Inferior parietal cortex (tissue), 1 donor: Measurements from ENCODE around the gene TPM4.

Experiments
- DNase-seq: peaks from one replicate; pipeline ENCODE4 v3.0.0-alpha.2; 2016; ENCODE audit errors: extremely low spot score

Gene TPM4

DNA sequence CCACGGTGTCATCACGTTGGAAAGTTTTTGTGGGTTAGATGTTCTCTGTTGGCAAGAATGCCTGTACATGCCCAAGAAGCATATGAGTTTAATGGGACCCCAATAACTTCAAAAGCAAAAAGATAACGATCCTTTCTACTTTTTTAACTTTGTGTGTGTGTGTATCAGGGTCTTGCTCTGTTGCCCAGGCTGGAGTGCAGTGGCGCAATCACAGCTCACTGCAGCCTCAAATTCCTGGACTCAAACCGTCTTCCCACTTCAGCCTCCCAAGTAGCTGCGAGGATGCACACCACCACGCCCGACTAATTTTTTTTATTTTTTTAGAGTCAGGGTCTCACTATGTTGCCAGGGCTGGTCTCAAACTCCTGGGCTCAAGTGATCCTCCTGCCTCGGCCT is 34.3 kb upstream of the TPM4 start:
- DNase-seq, result no peak

DNA sequence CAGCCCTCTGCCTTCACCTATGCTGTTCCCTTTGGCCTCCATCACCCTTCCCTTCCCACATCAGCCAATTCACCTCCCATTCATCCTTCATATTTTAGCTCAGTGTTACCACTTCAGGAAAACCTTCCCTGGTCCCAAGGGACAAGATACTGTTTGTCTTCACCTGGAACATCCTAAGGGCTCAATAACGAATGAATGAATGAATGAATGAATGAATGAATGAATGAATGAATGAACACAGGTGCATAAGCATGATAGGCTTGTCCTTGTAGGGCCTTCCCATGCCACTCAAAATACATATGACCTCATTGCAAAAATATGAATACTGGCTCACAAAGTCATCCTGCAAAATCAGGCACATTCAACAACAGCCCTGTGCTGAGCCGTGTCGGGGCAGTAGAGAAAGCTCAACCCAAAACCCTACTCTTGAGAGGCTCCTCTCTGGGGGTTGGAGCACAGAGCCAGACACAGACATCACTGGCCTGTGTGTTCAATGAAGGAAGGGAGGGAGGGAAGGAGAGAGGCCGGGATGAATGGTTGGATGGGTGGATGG is 33.7 kb upstream of the TPM4 start:
- no peak for DNase-seq

DNA sequence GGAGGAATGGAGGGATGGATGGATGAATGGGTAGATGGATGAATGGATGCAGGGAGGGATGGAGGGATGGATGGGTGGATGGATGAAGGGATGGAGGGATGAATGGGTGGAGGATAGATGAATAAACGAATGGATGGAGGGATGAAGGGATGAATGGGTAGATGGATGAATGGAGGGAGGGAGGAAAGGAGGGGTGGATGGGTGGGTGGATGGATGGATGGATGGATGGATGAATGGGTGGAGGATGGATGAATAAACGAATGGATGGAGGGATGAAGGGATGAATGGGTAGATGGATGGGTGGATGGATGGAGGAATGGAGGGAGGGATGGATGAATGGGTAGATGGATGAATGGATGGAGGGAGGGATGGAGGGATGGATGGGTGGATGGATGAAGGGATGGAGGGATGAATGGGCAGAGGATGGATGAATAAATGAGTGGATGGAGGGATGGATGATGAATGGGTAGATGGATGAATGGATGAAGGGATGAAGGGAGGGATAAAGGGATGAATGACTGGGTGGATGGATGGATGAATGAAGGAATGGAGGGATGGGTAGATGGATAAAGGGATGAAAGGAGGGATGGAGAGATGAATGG is 33.0 kb upstream of the TPM4 start:
- no peak for DNase-seq

DNA sequence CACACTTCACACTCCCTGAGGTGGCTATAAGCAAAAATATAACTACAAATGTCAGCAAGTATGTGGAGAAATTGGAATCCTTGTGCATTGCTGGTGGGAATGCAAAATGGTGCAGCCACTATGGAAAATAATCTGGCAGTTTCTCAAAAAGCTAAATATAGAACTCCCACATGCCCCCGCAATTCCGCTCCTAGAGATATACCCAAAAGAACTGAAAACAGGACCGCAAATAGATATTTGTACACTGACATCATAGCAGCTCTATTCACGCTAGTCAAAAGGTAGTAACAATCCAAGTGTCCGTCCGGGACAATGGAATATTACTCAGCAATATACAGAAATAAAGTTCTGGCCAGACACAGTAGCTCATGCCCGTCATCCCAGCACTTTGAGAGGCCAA is 31.5 kb upstream of the TPM4 start:
- DNase-seq, result no peak

DNA sequence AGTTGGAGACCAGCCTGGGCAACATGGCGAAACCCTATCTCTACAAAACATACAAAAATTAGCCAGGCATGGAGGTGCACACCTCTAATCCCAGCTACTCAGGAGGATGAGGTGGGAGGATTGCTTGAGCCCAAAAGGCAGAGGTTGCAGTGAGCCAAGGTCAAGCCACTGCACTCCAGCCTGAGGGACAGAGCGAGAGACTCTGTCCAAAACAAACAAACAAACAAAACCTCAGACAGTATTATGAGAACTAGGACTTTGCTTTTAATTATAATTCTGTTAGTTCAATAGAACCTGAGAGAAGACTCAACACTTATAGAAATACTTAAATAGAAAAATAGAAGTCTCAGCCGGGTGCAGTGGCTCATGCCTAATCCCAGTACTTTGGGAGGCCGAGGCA is 31.1 kb upstream of the TPM4 start:
- DNase-seq, result no peak

DNA sequence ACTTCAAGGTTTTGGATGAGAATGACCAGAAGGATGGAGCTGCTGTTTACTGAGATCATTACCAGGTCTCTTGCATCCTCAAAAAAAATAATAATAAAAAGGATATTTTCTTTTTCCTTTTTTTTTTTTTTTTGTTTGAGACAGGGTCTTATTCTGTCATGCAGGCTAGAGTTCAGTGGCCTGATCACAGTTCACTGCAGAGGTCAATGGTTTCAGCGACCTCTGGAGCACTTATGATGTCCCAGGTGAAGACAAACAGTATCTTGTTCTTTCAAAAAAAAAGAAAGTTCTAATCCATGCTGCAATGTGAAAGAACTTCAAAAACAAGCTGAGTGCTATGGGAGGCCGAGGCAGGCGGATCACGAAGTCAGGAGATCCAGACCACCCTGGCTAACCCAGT is 30.4 kb upstream of the TPM4 start:
- DNase-seq, result no peak

DNA sequence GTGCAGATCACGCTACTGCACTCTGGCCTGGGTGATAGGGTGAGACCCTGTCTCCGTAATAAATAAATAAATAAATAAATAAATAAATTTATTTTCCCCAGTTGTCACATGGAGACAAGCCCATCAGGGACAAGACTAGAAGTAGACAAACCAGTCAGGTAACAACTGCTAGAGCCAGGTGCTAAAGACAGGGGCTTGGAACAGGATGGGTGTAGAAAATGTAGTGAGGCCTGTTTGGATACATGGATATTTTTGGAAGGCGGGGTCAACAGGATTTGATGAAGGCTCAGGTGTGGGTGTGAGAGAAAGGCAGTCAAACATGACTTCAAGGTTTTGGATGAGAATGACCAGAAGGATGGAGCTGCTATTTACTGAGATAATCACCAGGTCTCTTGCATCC is 27.7 kb upstream of the TPM4 start:
- DNase-seq, result no peak

DNA sequence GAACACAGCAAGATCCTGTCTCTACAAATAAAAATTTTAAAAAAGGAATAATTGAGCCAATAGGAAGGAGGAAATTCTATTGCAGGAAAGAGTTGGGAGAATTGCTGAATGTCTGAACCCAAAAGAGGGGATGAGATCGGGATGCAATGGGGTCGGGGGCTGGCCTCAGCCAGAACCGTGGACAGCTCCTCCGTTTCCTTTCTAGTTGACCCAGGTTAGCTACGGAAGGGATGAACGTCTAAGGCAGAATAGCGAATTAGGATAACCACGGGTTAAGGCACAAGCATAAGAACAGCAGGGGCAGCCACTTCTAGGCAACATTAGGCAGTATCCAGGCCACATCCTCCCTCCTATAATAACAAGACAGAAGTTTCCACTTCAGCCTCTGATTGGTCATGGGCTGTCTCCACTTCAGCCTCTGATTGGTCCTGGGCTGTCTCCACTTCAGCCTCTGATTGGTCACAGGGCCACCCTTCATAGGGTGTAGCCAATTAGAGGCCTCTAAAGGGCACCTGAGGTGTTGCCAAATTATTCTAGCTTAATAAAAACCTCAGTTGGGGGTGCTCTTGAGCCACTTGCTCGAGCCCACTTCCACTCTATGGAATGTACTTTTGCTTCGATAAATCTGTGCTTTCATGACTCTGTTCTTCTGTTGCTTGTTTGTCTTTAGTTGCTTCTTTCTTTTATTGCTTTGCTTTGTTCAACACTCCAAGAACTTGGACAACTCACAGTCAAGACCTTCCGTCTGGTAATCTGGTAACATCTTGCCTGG is 24.9 kb upstream of the TPM4 start:
- DNase-seq, result no peak

DNA sequence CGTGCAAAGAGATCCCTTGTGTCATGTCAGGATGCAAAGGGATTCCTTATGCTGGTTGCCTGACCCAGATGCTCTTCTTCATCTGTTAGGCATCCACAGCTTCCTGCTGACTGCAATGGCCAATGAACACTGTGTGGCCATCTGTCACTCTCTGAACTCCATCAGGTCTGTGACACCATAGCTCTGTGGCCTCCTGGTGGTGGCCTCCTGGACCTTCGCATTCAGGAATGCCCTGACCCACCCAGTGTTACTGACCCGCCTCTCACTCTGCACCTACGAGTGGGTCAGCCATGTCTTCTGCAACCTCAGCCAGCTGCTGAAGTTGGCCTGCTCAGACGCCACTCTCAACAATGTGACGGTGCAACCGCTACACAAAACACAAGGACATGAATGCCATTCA is 23.9 kb upstream of the TPM4 start:
- no peak for DNase-seq

DNA sequence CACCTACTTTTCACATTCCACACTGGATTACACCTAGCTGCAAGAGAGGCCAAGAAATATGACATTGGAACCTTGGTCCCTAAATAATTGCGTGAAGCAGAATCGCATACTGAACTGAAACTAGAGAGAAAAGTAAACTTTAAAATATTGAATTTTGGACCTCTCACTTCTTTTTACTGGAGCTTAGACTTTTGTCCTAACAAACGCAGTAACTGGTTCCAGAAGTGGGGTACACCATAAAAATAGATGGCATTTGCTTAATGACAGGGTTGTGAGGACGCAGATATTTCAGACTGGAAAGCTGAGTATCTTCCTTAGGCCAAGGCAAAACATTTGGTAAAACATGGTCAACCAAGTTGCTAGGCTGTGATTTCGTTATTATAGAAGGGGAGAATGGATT is 19.2 kb upstream of the TPM4 start:
- no peak for DNase-seq

DNA sequence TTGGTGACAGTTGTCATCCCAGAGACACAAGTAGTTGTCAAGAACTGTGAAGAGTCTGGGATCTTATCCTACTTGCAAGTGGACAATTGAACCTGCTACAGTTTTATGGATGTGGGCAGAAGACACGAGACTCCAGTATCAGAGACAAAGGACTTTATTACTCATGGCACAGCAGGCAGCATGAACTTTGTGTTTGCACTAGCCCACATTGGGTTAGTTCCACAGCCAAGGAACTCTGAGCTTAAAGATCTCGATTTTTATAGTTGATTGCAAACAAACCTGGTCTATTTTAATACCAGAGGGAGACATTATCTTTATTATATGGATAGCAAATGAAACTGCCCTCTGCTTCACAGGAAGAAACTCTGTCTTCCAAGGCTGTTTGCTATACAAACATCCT is 16.0 kb upstream of the TPM4 start:
- no peak for DNase-seq

DNA sequence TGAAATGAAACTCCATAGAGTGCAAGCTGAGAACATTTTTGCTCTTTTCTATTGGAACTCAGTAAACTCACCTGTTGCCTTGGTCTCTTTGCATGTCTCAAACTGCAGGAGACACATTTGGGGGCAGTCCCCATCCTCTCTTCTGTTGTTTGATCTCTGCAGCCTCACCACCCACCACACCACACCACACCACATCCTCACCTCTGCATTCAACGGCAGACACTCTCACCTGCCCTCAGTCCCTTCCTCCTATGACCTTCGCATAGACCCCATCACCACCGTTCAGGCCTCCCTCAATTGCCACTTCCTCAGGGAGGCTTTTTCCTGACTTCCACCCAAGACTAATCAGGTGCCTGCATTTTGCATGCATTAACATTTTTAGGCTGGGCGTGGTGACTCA is 14.4 kb upstream of the TPM4 start:
- DNase-seq, result no peak

DNA sequence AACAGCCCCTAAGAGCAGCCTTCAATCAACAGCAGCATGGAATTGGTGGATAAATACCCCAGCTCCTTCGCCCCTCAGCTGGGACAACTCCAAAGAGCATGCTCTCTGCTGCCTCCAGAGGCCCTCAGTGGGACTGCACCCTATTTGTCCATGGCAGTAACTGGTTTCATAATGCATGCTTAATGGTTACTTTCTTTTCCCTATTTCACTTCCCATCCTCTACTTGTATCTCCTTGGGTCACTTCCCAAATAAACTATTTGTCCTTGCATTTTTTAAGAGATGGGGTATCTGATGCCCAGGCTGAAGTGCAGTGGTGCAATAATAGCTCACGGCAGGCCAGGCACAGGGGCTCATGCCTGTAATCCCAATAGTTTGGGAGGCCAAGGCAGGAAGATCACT is 13.5 kb upstream of the TPM4 start:
- DNase-seq, result no peak

DNA sequence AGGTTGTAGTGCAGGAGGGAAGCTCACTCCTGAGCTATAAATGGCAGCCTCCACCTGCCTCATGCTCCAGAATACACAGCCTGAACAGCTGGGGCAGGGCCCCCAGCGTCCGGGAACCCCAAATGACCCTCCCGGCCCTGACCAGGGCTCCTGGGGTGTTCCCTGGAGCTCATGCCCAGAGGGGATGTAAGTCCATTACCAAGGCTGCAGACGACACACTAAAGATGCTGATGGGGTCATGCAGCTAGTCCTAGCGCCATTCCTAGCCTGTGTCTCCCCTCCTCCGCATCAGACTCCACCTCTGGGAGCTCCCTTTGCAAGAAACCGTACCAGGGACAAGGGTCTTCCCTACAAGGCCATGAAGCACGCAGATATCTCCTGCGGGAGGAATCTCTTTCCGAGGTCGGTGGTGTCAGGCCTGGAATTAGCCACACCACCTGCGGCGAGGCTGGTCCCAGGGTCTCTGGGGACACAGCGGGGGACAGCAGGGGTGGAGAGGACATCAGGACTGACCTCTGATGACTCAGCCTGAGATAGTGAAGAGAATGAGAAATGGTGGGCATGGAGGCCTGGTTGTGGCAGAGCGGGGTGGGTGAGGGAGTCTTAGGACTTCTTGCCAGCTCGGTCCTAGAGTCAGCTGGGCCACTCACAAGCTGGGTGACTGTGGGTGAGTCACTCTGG is 11.9 kb upstream of the TPM4 start:
- DNase-seq, result no peak

DNA sequence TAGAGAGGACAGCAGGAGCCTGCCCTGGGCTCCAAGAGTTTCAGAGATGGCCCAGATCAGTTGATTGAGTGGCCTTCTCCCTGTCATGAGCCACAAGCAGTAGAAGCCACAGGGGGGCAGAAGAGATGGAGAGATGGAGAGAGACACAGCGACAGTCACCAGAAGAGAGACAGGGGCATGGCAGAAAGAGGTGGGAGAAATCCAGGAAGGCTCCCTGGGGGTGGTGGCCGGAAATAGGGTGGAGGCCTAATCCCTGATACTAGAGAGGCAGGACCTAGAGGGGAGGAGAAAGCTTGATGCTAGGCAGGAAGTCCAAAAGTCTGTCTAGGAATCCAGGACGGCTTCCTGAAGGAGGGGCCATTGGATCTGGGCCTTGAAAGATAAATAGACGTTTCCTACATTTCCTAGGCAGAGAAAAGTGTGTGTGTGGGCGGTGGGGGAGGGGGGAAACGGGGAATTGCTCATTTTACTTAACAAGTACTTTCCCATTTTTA is 9.6 kb upstream of the TPM4 start:
- no peak for DNase-seq

DNA sequence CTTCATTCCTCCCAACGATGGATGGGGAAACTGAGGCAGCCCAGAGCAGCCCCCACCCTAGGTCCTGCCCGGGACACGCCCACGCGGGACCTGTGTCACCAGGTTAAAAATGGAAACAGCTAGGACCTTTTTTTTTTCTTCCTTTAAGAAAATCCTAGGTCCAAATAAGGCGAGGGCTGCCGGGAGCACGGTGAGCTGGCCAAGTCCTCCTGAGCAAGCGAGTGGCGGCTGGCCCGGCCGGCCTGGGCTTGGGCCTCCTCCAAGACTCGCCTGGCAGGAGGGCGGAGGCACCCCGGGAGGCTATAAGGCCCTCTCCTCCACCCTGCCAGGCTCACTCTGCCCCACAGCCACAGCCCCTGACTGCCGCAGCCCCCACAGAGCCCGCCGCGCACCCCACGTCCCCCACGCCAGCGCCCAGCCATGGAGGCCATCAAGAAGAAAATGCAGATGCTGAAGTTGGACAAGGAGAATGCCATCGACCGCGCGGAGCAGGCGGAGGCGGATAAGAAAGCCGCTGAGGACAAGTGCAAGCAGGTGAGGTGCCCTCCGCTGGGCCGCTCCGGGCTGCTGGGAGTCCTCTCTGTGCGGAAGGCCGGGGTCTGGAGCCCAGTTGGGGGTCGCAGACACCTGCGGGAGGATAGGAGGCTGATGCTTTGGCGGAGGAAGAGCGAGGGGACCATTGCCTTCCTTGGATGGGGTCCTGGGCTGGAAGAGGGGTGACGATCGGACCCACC is 8.9 kb upstream of the TPM4 start:
- no peak for DNase-seq

DNA sequence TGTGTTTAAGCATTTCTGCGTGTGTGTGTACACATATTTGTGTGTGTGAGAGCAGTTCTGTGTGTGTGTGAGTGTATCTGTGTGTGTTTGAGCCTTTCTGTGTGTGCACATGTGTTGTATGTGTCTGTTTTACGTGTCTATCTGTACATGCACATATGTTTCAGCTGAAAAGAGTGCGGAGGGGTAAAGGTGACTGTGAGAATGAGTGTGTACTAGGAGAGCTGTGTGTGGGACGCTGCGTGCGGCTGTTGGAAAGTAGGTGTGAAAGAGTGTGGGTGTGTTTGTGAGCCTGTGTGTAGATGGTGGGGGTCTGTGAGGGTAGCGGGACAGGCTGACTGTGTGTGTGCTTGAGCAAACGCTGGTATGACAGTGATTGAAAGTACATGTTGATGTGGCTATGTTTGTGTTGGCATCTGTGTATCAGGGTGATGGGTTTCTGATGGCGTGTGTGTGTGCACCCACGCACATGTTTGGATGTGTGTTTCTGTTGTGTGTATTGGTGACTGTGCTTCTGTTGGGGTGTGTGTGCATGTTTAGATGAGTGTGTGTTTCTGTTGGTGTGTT is 7.5 kb upstream of the TPM4 start:
- DNase-seq, result no peak

DNA sequence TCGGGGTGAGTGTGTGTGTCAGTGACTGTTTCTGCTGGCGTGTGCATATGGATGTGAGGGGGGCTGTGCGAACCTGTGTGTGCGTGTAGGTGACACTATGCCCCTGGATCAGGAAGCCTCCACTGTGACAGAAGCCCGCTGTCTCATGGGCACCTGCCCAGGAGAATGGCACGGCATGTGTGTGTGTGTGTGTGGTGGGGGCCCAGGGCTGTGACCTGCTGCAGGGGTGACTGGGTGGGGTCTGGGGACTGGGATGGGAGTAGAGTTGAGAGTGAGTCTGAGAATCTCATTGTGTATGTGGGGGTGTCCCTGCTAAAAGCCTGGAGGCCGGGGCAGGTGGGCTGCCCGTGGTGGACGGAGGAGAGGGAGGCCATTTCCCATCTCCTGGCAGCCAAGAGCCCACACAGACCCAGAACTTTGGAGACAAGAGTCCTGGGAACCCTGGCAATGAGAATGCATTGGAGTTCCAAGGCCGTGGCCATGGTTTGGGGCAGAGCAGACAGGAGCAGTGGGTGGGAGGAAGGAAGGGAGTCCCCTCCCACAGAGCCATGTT is 6.4 kb upstream of the TPM4 start:
- DNase-seq, result no peak

DNA sequence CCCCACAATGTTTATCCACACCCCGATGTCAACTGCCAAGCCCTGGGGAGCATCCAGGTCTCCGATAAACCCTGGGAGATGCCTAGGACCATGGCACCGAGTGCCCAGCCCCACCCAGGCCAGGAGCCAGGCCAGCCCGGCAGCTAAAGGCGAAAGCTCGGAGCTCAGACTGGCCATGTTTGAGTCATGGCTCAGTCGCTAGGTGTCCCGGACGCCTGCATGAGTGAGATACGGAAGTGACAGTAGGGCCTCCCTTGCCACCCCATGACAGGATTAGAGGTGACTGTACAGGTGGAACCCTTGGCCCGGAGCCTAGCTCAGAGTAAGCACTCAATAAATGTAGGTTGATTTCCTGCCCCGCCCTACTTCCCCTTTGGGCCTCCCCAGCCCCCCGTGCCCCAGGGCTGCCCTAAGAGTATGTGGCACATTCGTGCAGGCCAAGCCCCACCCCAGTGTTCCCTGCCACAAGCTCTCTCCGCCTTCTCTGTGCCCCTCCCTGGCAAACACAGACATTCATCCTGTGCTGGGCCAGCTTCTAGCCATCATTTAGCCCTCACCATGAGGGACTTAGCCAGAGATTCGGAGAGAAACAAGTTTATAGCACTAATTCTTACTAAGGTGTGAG is 5.8 kb upstream of the TPM4 start:
- DNase-seq, result no peak

DNA sequence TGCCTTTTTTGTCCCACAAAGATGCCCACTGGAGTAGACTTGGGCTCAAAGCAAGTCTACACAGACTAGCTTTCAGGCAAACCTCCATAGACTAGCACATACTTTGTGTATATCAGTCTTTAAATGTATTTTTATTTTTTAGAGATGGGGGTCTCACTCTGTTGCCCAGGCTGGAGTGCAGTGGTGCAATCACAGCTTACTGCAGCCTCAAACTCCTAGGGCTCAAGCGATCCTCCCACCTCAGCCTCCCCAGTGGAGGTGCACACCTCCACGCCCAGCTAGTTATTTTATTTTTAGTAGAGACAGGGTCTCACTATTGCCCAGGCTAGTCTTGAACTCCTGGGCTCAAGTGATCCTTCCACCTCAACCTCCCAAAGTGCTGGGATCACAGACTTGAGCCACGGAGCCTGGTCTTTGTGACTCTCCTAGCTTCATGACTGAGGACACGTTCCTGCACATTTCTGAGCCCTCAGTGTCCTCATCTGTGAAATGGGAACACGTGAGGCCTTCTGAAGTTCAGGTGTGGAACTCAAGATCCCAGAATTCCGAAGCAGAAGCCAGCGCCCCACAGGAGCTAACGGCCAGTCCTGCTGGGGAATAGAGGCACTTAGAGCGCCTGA is 5.1 kb upstream of the TPM4 start:
- no peak for DNase-seq

DNA sequence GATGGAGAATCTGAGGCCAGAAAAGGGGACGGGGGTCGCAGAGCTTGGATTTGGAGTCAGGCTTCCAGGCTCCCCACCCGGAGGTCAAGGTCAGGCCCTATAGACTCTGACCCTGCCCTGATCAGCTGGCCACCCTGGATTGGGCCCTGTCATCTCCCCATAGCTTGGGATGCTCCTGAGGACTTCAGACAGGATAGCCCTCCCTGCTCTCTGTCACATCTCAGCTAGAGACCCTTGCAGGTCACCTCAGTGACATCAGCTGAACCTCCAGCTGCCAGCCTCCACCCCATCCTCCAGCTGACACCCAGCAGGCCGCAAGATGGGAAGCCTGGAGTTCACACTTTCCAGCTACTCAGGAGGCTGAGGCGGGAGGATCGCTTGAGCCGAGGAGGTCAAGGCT is 2.8 kb upstream of the TPM4 start:
- no peak for DNase-seq
